Activated CD4-positive, alpha-beta T cell treated with anti-CD3 and anti-CD28 coated beads, Interleukin-2, amount 10 ng/mL, durations not matched to agents 24 days and 14 days (primary cell): ENCODE results near the gene VDR. TPM values are rescaled to one million over a fixed set of nuclear protein-coding genes. Genes with fewer than 3 reads are reported as not detected.
"Not testable (repeated sequence)": the region's sequence is repeated elsewhere in the genome, so short reads cannot be mapped to it uniquely, and the experiment has no call there.

ENCODE experiments used
- DNase-seq: peaks from one replicate; pipeline ENCODE4 v3.0.0; 2022
- H3K27ac Mint-ChIP-seq: one replicate; pipeline ENCODE4 v1.8.0; 2022; ENCODE audit warnings: mild to moderate bottlenecking, mixed read lengths
- H3K27me3 Mint-ChIP-seq: one replicate; pipeline ENCODE4 v1.8.0; 2022; ENCODE audit warnings: mixed read lengths
- H3K36me3 Mint-ChIP-seq: one replicate; pipeline ENCODE4 v1.8.0; 2022; ENCODE audit warnings: low read depth, mild to moderate bottlenecking, mixed read lengths
- H3K4me1 Mint-ChIP-seq: one replicate; pipeline ENCODE4 v1.8.0; 2021; ENCODE audit warnings: mixed read lengths
- H3K4me3 Mint-ChIP-seq: one replicate; pipeline ENCODE4 v1.8.0; 2022; ENCODE audit warnings: mild to moderate bottlenecking, moderate library complexity, mixed read lengths
- H3K9me3 Mint-ChIP-seq: one replicate; pipeline ENCODE4 v1.8.0; 2021; ENCODE audit warnings: mixed read lengths
- intact Hi-C: fragments of 100-400 bp; cut with micrococcal nuclease; formaldehyde crosslinking; loops from one replicate; pipeline ENCODE4 v1.15.1; 2023
- total RNA-seq: library from RNA; stranded (reverse); gene quantifications from 2 replicates; pipeline ENCODE4 v1.2.3, GENCODE V29; 2022

VDR gene
- total RNA-seq, 1 donor from 2014 or later, result 277 TPM

DNA sequence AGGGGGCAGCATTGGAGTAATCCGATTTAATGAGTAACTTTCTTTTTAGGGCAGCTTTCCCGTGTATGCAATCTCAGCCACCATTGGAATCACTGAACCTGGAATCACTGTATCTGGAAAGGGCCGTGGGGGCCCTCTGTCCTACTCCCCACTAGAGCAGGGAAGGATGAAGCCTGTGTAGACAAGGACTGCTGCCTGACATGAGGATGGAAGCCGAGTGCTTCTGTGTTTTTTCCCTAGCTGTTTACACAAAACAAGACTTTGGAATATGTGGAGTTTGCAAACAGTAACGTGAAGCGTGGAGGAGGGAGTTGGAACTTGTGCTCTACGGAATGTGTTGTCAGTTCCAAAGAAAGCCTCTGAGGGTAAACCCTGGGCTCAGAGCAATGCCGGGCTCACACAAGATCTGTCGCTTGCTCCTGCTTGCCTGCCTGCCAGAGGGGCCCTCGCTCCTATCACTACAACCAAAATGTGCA, 52.7 kb downstream of the VDR start:
- DNase-seq, result no peak
- H3K9me3 Mint-ChIP-seq, result no peaks in the 10 kb centered on the region
- no peaks in the 10 kb centered on the region for H3K27me3 Mint-ChIP-seq
- H3K4me1 Mint-ChIP-seq, result peaks cover 15% of the 10 kb centered on the region
- no peak overlapping the region for H3K4me3 Mint-ChIP-seq
- H3K36me3 Mint-ChIP-seq, result peaks cover 73% of the 10 kb centered on the region
- peak overlapping the region; percentile 69 for H3K27ac Mint-ChIP-seq
- intact Hi-C loops, result no loop called here

DNA sequence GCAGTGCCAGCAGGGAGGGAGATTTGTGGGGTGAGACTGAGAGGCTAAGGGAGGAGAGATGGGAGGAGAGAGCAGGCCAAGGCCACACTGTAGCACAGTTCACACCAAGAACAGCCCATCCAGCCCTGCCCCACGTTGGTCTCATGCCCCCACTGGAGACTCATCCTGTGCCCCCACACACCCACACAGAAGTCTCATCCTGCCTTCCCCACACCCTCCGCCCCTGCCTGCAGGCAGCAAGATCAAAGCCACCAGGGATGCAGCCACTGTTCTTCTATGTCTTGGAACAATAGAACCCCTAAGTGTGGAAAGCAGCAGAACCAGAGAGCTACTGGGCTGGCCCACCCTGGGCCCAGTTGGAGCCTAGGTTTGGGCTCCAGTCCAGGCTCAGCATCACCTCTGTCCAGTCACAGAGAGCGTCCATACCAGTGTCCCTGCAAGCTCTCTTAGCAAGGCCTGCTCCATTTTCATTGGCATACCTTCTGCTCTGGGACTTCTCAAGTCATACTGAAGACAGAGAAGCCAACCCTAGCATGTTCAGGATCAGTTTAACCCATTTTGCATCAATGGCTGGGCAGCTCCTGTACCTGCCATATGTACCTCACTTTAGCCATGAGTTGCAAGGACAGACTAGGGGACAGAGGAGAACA, 53.4 kb downstream of the VDR start:
- Mint-ChIP-seq H3K27ac (peak overlapping the region; percentile 72), H3K27me3 (no peaks in the 10 kb centered on the region), H3K9me3 (no peaks in the 10 kb centered on the region), H3K36me3 (peaks cover 74% of the 10 kb centered on the region), H3K4me3 (no peak overlapping the region), H3K4me1 (peaks cover 18% of the 10 kb centered on the region)
- intact Hi-C loops, result no loop called here
- DNase-seq, result no peak

DNA sequence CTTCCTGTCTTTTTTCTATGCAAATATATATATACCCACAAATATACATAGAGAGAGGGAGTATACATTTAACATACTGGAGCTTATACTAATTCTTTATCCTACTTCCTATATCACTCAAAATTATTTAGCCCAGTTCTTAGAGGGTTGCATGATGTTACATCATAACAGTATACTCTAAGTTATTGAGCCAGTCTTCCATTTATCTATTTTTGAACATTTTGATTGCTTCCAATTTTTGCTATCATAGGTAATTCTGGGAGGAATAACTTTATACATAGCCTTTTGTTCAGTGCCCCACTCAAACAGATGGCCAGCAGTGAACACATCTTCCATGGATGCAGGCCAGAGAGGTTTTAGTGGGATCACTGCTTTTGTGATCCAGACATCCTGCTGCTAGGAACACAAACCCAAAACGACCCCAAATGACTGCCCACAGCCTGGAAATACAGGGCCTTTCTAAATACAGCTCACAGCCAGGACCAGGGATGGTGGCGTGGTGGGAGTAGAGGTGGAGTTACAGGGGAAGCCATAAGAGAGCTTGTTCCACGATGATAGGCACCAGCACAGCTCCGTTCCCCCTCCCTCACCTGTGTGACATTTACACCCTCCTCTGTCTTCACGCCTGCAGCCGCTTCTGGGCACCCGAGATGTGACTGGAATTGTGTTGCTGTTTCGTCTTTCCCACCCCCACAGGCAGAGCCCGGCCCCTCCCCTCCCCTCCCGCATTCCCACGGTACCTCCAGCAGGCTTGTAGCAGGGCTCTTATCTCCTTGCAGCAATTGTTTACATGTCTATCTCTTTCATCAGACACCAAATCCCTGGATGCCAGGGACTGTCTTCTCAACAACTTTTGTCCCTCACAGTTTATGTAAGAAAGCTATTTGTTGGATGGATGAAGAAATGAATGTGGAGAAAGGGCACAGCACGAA, 54.4 kb downstream of the VDR start:
- H3K36me3 Mint-ChIP-seq, result peaks cover 74% of the 10 kb centered on the region
- H3K27ac Mint-ChIP-seq, result peak overlapping the region; percentile 72
- no peak overlapping the region for H3K4me3 Mint-ChIP-seq
- no peaks in the 10 kb centered on the region for H3K27me3 Mint-ChIP-seq
- DNase-seq, result no peak
- no peaks in the 10 kb centered on the region for H3K9me3 Mint-ChIP-seq
- intact Hi-C loops, result no loop called here
- peaks cover 18% of the 10 kb centered on the region for H3K4me1 Mint-ChIP-seq

DNA sequence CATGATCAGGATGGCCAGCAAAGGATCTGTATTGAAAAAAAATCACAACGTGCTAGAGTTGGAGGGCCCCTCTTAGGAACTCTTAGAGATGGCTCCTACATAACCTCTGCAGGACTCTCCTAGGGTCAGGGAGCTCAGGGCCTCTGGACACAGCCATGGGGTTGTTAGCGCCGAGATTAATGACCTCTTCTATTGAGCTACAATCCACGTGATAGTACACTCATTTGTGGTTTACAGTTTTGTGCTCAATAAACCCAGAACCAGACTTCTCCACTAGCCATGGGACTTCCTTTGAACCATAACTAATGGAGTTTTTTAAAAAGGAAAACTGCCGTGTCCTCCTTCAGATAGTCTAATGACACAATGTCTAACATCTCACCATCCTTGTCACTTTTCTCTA, 55.5 kb downstream of the VDR start:
- intact Hi-C loops, result no loop called here
- no peak for DNase-seq
- H3K36me3 Mint-ChIP-seq, result peaks cover 82% of the 10 kb centered on the region
- H3K27me3 Mint-ChIP-seq, result no peaks in the 10 kb centered on the region
- H3K4me3 Mint-ChIP-seq, result no peak overlapping the region
- peak overlapping the region; percentile 59 for H3K27ac Mint-ChIP-seq
- no peaks in the 10 kb centered on the region for H3K9me3 Mint-ChIP-seq
- peaks cover 20% of the 10 kb centered on the region for H3K4me1 Mint-ChIP-seq

DNA sequence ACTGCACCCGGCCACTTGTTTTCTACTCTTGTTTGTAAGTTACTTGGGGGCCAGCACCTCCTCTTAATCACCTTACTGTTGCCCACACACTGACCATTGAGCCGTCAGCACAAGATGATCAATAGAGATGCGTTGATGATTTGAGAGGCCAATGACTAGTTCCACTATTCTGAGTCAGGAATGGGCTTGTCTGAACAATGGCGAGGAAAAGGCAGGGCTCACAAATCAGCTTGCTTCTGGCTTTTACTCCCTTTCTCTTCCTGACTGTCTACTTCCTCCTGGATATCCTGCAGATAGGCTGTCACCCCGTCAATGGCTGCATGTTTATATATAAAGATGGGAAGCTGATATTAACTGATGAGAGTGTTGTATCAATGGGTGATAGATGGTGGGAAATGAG, 55.9 kb downstream of the VDR start:
- peak overlapping the region; percentile 59 for H3K27ac Mint-ChIP-seq
- intact Hi-C loops, result no loop called here
- peaks cover 83% of the 10 kb centered on the region for H3K36me3 Mint-ChIP-seq
- no peak overlapping the region for H3K4me3 Mint-ChIP-seq
- DNase-seq, result no peak
- no peaks in the 10 kb centered on the region for H3K9me3 Mint-ChIP-seq
- H3K27me3 Mint-ChIP-seq, result no peaks in the 10 kb centered on the region
- H3K4me1 Mint-ChIP-seq, result peaks cover 20% of the 10 kb centered on the region

DNA sequence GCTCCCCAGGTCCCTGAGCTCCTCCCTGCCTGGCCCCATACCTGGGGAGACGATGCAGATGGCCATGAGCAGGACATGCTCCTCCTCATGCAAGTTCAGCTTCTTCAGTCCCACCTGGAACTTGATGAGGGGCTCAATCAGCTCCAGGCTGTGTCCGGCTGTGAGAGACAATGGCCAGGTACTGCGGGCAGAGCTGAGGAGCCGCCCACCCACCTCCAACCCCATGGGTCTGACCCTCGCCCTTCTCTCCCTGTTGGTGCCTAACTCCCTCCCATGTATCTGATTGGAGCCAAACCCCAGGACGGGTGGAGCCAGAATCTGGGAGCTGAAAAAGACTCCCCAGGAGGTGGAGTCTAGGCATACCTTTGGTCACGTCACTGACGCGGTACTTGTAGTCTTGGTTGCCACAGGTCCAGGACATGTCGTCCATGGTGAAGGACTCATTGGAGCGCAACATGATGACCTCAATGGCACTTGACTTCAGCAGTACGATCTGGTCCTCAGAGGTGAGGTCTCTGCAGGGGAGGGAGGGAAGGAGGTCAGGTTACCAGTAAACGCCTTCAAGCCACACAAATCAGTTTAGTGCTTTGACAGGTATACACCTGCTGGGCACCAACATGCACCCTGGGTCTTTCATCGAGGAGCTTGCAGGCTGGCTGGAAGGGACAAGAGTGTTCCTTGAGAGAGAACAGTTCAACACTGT, 58.3 kb downstream of the VDR start:
- H3K9me3 Mint-ChIP-seq, result no peaks in the 10 kb centered on the region
- intact Hi-C loops, result no loop called here
- H3K4me3 Mint-ChIP-seq, result no peak overlapping the region
- H3K4me1 Mint-ChIP-seq, result peaks cover 25% of the 10 kb centered on the region
- no peak for DNase-seq
- peak overlapping the region; percentile 56 for H3K27ac Mint-ChIP-seq
- no peaks in the 10 kb centered on the region for H3K27me3 Mint-ChIP-seq
- H3K36me3 Mint-ChIP-seq, result peaks cover 80% of the 10 kb centered on the region

DNA sequence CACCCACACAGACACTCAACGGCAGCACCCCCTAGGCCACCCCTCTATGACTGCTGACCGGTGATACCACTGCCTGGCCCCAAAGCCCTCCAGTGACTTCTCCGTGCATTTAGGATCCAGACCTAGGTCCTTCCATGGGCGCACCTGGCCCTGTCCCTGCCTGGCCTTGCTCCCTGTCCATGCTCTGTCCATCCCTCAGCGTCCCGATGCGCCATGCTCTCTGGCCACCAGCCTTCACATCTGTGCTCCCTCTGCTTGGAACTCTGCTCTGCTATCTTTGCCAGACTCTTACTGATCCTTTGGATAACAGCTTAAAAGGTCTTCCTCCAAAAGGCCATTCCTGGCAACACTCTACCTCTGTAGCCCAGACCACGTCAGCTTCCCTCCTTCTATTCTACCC, 59.7 kb downstream of the VDR start:
- H3K27ac Mint-ChIP-seq, result no peak overlapping the region

DNA sequence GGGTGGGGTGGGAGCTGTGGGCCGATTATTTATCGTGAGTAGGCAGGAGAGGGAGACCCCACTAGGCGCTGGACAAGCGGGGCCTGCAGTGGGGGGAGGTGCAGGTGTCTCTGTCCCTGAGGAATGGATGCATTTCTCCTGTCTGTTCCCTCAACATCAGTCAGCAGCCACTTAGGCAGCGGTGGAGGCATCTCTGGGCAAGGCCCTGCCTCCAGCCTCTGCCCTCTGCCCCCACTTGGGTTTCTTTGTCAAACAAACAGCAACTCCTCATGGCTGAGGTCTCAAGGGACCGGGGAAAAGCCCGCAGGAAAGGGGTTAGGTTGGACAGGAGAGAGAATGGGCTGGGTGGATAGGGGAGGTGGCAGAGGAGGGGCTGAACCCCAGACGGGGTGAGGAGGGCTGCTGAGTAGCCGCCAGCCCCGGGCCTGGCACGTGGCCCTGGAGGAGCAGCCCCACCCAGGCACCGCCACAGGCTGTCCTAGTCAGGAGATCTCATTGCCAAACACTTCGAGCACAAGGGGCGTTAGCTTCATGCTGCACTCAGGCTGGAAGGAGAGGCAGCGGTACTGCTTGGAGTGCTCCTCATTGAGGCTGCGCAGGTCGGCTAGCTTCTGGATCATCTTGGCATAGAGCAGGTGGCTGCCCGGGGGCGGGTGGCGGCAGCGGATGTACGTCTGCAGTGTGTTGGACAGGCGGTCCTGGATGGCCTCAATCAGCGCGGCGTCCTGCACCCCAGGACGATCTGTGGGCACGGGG, 60.4 kb downstream of the VDR start:
- H3K4me3 Mint-ChIP-seq, result no peak overlapping the region
- H3K36me3 Mint-ChIP-seq, result peaks cover 64% of the 10 kb centered on the region
- peak; percentile 55 for DNase-seq
- peaks cover 22% of the 10 kb centered on the region for H3K4me1 Mint-ChIP-seq
- no peak overlapping the region for H3K27ac Mint-ChIP-seq
- no peaks in the 10 kb centered on the region for H3K9me3 Mint-ChIP-seq
- H3K27me3 Mint-ChIP-seq, result no peaks in the 10 kb centered on the region
- intact Hi-C loops, result no loop called here

More for the DNA sequence above, 59.7 kb downstream of the VDR start:
- peaks cover 67% of the 10 kb centered on the region for H3K36me3 Mint-ChIP-seq
- H3K4me1 Mint-ChIP-seq, result peaks cover 20% of the 10 kb centered on the region
- DNase-seq, result no peak
- intact Hi-C loops, result no loop called here
- H3K27me3 Mint-ChIP-seq, result no peaks in the 10 kb centered on the region
- no peaks in the 10 kb centered on the region for H3K9me3 Mint-ChIP-seq
- no peak overlapping the region for H3K4me3 Mint-ChIP-seq

DNA sequence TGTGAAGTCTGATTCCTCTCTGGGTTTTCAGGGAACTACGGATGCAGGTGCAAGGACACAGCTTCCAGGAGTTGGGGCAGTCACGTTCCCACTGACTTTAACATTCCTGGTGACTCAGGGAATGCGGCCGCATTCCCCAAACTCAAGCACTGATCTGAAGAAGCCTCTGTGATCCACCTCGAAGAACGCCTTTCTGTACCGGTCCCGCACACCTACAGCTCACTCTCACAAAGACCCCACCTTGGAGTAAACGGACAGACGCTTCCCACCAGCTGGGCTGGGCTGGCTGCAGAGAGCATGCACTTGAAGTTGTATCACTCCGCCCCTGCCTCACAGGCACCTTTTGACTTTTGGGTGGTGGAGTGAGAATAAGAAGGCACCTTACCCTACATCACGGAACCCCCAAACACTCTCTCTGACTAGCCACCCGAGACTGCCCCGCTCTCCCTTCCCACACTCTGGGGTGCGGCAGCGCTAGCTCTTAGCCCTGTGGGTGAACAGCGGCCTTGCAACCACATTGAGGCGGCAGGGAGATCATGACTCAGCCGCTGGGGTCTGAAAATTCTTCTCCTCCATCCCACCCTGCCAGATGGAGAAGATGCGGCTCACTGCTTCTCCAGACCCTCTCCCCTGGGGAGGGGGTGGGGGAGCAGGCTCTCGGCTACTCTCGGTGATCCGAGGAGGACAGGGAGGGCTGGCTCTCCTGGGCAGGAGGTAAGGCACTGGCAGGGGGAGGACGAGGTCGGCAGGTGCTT, 61.4 kb downstream of the VDR start:
- Mint-ChIP-seq H3K27me3 (no peaks in the 10 kb centered on the region), H3K27ac (peak overlapping the region; percentile 69), H3K4me1 (peaks cover 26% of the 10 kb centered on the region), H3K4me3 (no peak overlapping the region), H3K9me3 (no peaks in the 10 kb centered on the region), H3K36me3 (peaks cover 55% of the 10 kb centered on the region)
- no peak for DNase-seq
- intact Hi-C loops, result no loop called here

DNA sequence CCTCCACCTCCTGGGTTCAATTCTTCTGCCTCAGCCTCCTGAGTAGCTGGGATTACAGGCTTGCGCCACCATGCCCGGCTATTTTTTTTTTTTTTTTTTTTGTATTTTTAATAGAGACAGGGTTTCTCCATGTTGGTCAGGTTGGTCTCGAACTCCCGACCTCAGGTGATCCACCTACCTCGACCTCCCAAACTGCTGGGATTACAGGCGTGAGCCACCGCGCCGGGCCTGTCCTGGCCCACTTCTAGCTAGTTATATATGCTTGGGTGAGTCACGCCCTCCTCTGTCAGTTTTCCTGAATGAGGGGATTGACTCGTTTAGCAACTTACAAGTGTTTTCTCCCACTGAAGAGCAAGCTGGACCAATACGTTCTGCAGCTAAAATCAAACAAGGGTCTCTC, 62.3 kb downstream of the VDR start:
- DNase-seq, H3K27me3 Mint-ChIP-seq, H3K4me3 Mint-ChIP-seq, intact Hi-C loops, H3K27ac Mint-ChIP-seq, H3K9me3 Mint-ChIP-seq: not testable (repeated sequence)
- Mint-ChIP-seq H3K36me3 (peaks cover 52% of the 10 kb centered on the region), H3K4me1 (peaks cover 33% of the 10 kb centered on the region)

DNA sequence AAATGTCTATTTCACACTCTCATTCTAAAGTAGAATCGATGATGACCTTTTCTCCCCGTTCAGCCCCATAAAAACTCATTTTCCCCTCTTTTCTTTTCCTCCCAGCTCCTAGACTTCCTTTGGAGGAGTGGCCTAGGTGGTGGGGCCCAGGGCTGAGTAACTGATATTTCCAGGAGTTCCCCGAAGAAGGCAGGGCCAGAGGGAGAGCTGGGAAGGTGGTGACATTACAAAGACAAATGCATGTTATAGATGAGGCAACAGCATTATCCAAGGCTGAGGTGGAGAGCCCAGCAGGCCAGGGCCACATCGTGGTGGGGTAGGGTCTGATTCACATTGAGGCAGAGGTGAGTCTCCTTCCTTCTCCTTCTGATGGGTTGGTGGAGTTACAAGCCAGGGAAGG, 62.9 kb downstream of the VDR start:
- intact Hi-C loops, result no loop called here

DNA sequence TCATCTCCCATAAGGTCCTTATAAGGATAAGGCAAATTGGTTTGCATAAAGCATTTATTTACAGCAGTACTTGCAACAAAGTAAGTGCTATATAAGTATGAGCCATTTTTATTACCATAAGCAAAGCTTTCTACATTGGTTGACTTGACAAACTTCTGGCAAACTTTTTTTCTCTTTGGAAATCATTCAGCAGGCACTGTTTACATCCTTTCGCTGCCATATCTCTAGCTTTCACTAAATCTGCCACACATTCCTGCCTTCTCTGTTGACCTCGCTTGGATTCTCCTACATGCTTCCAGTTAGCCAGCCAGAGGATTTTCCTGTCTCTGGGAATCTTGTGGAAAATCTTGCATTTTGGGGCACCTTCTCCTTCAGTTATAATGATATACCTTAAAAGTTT, 63.3 kb downstream of the VDR start:
- H3K4me1 Mint-ChIP-seq, result peaks cover 36% of the 10 kb centered on the region
- H3K4me3 Mint-ChIP-seq, result no peak overlapping the region
- intact Hi-C loops, result no loop called here
- H3K9me3 Mint-ChIP-seq, result no peaks in the 10 kb centered on the region
- peaks cover 41% of the 10 kb centered on the region for H3K36me3 Mint-ChIP-seq
- no peaks in the 10 kb centered on the region for H3K27me3 Mint-ChIP-seq
- peak overlapping the region; percentile 63 for H3K27ac Mint-ChIP-seq
- no peak for DNase-seq

More for the DNA sequence above, 62.9 kb downstream of the VDR start:
- no peak for DNase-seq
- Mint-ChIP-seq H3K9me3 (no peaks in the 10 kb centered on the region), H3K4me1 (peaks cover 33% of the 10 kb centered on the region), H3K27ac (peak overlapping the region; percentile 63), H3K36me3 (peaks cover 45% of the 10 kb centered on the region), H3K27me3 (no peaks in the 10 kb centered on the region), H3K4me3 (no peak overlapping the region)

DNA sequence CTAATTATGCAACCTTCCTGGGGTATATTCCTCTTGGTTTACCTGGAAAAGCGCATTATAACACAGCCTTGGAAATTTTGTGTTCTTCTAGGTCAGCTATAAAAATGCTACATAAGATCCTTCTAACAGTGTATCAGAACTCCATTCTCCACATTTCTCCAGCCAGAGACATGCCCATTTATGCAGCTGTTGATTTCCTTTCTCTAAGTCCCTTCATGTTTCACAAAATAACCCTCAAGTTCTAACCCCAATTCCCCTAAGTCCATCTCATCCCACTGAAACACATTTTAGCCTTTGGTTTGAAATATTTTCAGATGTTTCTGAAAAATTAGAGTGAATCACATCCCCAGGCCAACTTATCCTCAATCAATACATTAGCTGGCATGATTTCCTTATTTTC, 64.2 kb downstream of the VDR start:
- peak overlapping the region; percentile 63 for H3K27ac Mint-ChIP-seq
- H3K9me3 Mint-ChIP-seq, result no peaks in the 10 kb centered on the region
- H3K4me1 Mint-ChIP-seq, result peaks cover 44% of the 10 kb centered on the region
- H3K27me3 Mint-ChIP-seq, result no peaks in the 10 kb centered on the region
- no peak overlapping the region for H3K4me3 Mint-ChIP-seq
- no peak for DNase-seq
- intact Hi-C loops, result no loop called here
- H3K36me3 Mint-ChIP-seq, result peaks cover 33% of the 10 kb centered on the region
